ENCODE results near the gene PODXL.

GRCh38 chr7:131494182-131494581 is 62.2 kb downstream of the PODXL start:
- TF ChIP-seq, protein P1, sequence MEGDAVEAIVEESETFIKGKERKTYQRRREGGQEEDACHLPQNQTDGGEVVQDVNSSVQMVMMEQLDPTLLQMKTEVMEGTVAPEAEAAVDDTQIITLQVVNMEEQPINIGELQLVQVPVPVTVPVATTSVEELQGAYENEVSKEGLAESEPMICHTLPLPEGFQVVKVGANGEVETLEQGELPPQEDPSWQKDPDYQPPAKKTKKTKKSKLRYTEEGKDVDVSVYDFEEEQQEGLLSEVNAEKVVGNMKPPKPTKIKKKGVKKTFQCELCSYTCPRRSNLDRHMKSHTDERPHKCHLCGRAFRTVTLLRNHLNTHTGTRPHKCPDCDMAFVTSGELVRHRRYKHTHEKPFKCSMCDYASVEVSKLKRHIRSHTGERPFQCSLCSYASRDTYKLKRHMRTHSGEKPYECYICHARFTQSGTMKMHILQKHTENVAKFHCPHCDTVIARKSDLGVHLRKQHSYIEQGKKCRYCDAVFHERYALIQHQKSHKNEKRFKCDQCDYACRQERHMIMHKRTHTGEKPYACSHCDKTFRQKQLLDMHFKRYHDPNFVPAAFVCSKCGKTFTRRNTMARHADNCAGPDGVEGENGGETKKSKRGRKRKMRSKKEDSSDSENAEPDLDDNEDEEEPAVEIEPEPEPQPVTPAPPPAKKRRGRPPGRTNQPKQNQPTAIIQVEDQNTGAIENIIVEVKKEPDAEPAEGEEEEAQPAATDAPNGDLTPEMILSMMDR (IDR thresholded peaks at IDR 0.05), result no peak
- TF ChIP-seq POLR2A (IDR thresholded peaks at IDR 0.05), result no peak
